ENCODE data around the gene PLEKHH1.

GRCh38 chr14:67627519-67627918 lies 94.4 kb downstream of the PLEKHH1 start:
- no peak for TF ChIP-seq CTCF (conservative IDR thresholded peaks at IDR 0.05 in 1 of 2, IDR thresholded peaks at IDR 0.05 in 1 of 2; ENCODE audit: low read depth in 1 of 2, low read length in 2 of 2)
- no peak for TF ChIP-seq EZH2 (IDR thresholded peaks at IDR 0.05; ENCODE audit: low read length, missing control alignments)
